Parathyroid adenoma (tissue), 2 donors: ENCODE results near the gene MORF4L2.

Experiments used
- H2AFZ ChIP-seq: fragments of 300-600 bp; sonication (generic); one replicate; pipeline ENCODE4 v1.7.0; 2017; ENCODE audit warnings: antibody characterized with exemption, mild to moderate bottlenecking
- H3K27ac ChIP-seq: fragments of 300-600 bp; sonication (generic); one replicate; pipeline ENCODE4 v1.7.0; 2017
- H3K27me3 ChIP-seq: fragments of 300-600 bp; sonication (generic); one replicate; pipeline ENCODE4 v1.7.0; 2017; ENCODE audit warnings: low read length; ENCODE audit not compliant: control insufficient read depth, insufficient read depth
- H3K36me3 ChIP-seq: fragments of 300-600 bp; sonication (generic); one replicate; pipeline ENCODE4 v1.7.0; 2017; ENCODE audit warnings: low read length; ENCODE audit not compliant: control insufficient read depth, insufficient read depth
- H3K4me1 ChIP-seq: fragments of 300-600 bp; sonication (generic); one replicate; pipeline ENCODE4 v1.7.0; 2017; ENCODE audit warnings: control low read depth
- H3K4me2 ChIP-seq: fragments of 300-600 bp; sonication (generic); one replicate; pipeline ENCODE4 v1.7.0; 2017; ENCODE audit warnings: low read length
- H3K4me3 ChIP-seq: fragments of 300-600 bp; sonication (generic); one replicate; pipeline ENCODE4 v1.7.0; 2017; ENCODE audit warnings: low read depth, low read length
- H3K79me2 ChIP-seq: fragments of 300-600 bp; sonication (generic); one replicate; pipeline ENCODE4 v1.7.0; 2017; ENCODE audit warnings: control low read depth
- H3K9ac ChIP-seq: fragments of 300-600 bp; sonication (generic); one replicate; pipeline ENCODE4 v1.7.0; 2017; ENCODE audit warnings: mild to moderate bottlenecking
- H3K9me3 ChIP-seq: fragments of 300-600 bp; sonication (generic); one replicate; pipeline ENCODE4 v1.7.0; 2017; ENCODE audit warnings: low read length; ENCODE audit not compliant: control insufficient read depth
- CTCF ChIP-seq: fragments of 300-600 bp; sonication (generic); IDR thresholded peaks from one replicate; pipeline ENCODE4 v1.7.0; 2017; ENCODE audit warnings: antibody characterized with exemption, mild to moderate bottlenecking
- donor health status: primary hyperparathyroidism.

The MORF4L2 gene

GRCh38 chrX:103718120-103718519, 31.6 kb upstream of the MORF4L2 start:
- Histone ChIP-seq H3K9me3 (no peaks in the 10 kb centered on the region), H3K4me3 (no peak overlapping the region), H3K27ac (peak overlapping the region; percentile 66), H2AFZ (no peak overlapping the region), H3K36me3 (no peaks in the 10 kb centered on the region), H3K4me2 (no peak overlapping the region), H3K9ac (no peak overlapping the region), H3K27me3 (no peaks in the 10 kb centered on the region), H3K4me1 (peaks cover 22% of the 10 kb centered on the region), H3K79me2 (no peaks in the 10 kb centered on the region)
- TF ChIP-seq CTCF = no peak

- no peak for TF ChIP-seq CTCF
- Histone ChIP-seq H3K27me3 (no peaks in the 10 kb centered on the region), H3K79me2 (no peaks in the 10 kb centered on the region), H3K4me2 (no peak overlapping the region), H3K4me1 (peaks cover 14% of the 10 kb centered on the region), H3K9me3 (no peaks in the 10 kb centered on the region), H3K9ac (no peak overlapping the region), H3K27ac (peak overlapping the region; percentile 19), H2AFZ (no peak overlapping the region), H3K4me3 (no peak overlapping the region), H3K36me3 (no peaks in the 10 kb centered on the region)
Measured at GRCh38 chrX:103716962-103717361, 30.5 kb upstream of the MORF4L2 start.

GRCh38 chrX:103710609-103711008, 24.1 kb upstream of the MORF4L2 start, which contains the start of gene TMEM31:
TSS of gene TMEM31 (plus strand) at chrX:103710909. CDS start at chrX:103712259, 1,350 bp downstream.
- H3K27me3 ChIP-seq = no peaks in the 10 kb centered on the region
- peak within 1 kb of the TSS; percentile 65 for H3K27ac ChIP-seq
- no peak within 1 kb of the TSS for H2AFZ ChIP-seq
- peak within 1 kb of the TSS; percentile 4 for H3K4me3 ChIP-seq
- TF ChIP-seq CTCF = no peak
- no peak within 1 kb of the TSS for H3K9ac ChIP-seq
- H3K36me3 ChIP-seq = no peaks in the 10 kb centered on the region
- no peak within 1 kb of the TSS for H3K4me2 ChIP-seq
- no peaks in the 10 kb centered on the region for H3K79me2 ChIP-seq
- H3K9me3 ChIP-seq = no peaks in the 10 kb centered on the region
- H3K4me1 ChIP-seq = peaks cover 12% of the 10 kb centered on the region

- Histone ChIP-seq H3K4me1 (peaks cover 4% of the 10 kb centered on the region), H3K4me3 (no peak overlapping the region), H2AFZ (no peak overlapping the region), H3K27ac (no peak overlapping the region), H3K79me2 (no peaks in the 10 kb centered on the region), H3K27me3 (no peaks in the 10 kb centered on the region), H3K36me3 (no peaks in the 10 kb centered on the region), H3K9ac (no peak overlapping the region), H3K9me3 (no peaks in the 10 kb centered on the region), H3K4me2 (no peak overlapping the region)
- no peak for TF ChIP-seq CTCF
Measured at GRCh38 chrX:103704863-103705262, 18.4 kb upstream of the MORF4L2 start.

- Histone ChIP-seq H3K27ac (peak overlapping the region; percentile 47), H3K79me2 (no peaks in the 10 kb centered on the region), H3K4me1 (peaks cover 2% of the 10 kb centered on the region), H3K9ac (no peak overlapping the region), H3K4me2 (no peak overlapping the region), H3K4me3 (no peak overlapping the region), H3K27me3 (no peaks in the 10 kb centered on the region), H2AFZ (no peak overlapping the region), H3K9me3 (no peaks in the 10 kb centered on the region), H3K36me3 (no peaks in the 10 kb centered on the region)
- TF ChIP-seq CTCF = no peak
Measured at GRCh38 chrX:103699243-103699642, 12.7 kb upstream of the MORF4L2 start.
